Gastrocnemius medialis (tissue), 4 donors: Measurements from ENCODE around the gene KCNA5.

ENCODE experiments used
- POLR2A ChIP-seq, 2 donors: fragments of 450-650 bp; IDR thresholded peaks; one replicate each; pipeline ENCODE4 v1.6.1; 2017; ENCODE audit warnings: antibody characterized with exemption in 2 of 2, mild to moderate bottlenecking in 2 of 2, moderate library complexity in 2 of 2
- TF ChIP-seq, protein P1 (sequence below), 5 experiments: fragments of 450-650 bp in 3 of 5; fragments of 200-600 bp in 2 of 5; sonication (generic) in 2 of 5; IDR thresholded peaks in 4 of 5; conservative IDR thresholded peaks in 1 of 5; 1 replicate in 4 of 5; 2 replicates in 1 of 5; pipeline ENCODE4 v1.5.1; 2016 to 2019; ENCODE audit warnings: antibody characterized with exemption in 5 of 5, mild to moderate bottlenecking in 3 of 5, moderate library complexity in 3 of 5

DNA sequence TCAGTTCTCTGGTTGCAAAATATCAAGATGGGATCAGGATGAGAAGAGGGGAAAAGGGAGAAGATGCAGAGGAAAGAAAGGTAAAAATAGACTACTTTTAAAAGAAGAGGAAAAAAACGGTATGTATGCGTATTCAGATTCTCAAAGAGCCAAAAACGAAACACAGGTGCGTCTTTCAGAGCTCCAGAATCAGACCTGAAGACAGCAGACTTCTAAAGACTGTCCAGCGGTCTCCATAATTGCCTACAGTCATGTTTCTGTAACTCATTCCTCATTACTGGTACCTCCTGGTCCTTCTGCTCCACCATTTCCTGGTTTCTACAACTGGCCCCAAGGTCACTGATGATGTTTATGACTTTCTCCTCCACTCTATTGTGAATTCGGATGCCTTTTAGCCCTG is 12.4 kb upstream of the KCNA5 start:
- TF ChIP-seq, protein P1, sequence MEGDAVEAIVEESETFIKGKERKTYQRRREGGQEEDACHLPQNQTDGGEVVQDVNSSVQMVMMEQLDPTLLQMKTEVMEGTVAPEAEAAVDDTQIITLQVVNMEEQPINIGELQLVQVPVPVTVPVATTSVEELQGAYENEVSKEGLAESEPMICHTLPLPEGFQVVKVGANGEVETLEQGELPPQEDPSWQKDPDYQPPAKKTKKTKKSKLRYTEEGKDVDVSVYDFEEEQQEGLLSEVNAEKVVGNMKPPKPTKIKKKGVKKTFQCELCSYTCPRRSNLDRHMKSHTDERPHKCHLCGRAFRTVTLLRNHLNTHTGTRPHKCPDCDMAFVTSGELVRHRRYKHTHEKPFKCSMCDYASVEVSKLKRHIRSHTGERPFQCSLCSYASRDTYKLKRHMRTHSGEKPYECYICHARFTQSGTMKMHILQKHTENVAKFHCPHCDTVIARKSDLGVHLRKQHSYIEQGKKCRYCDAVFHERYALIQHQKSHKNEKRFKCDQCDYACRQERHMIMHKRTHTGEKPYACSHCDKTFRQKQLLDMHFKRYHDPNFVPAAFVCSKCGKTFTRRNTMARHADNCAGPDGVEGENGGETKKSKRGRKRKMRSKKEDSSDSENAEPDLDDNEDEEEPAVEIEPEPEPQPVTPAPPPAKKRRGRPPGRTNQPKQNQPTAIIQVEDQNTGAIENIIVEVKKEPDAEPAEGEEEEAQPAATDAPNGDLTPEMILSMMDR (IDR thresholded peaks at IDR 0.05 in 4 of 5, conservative IDR thresholded peaks at IDR 0.05 in 1 of 5) = no peak
- no peak for TF ChIP-seq POLR2A (IDR thresholded peaks at IDR 0.05)
